EL (cell line): ENCODE measurements around the gene LSMEM2.

Source experiments
- DNase-seq: peaks from one replicate; pipeline ENCODE4 v3.0.0-alpha.2; 2016

LSMEM2 gene

DNA sequence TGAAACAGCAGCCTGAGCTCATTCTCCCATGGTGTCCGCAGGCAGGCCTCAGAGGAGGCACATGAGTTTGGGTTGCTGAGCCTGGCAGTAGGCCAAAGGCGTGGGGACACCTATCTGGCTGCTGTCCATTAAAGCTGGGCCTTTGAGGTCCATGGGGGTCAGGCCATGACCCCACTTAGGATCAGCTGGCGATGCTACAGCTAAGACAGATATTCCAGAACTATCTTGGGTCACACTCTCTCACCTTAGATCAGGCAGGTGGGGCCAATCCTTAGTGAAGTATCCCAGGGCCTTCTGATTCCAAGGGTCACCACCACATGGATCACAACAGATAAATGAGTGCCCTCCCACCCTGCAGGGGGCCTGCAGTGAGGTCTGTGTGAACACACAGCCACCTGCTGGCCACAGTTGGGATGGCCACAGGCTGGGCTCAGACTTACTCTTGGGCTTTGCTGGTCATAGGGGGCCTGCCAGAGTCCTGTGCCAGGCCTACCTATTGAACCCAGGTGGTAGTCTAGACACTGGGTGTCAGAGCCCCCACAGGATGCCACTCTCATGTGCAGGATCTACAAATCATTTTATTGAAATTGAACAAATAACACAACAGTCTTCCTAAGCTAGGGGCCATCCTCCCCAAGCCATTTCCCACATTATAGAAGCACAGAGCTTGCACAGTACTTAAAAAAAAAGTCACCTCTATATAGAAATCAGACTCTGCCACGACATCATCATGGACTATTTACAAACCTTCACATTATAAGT lies 45.6 kb downstream of the LSMEM2 start:
- DNase-seq = peak; percentile 66

GRCh38 chr3:50325113-50325480 lies 46.2 kb downstream of the LSMEM2 start:
- no peak for DNase-seq

- DNase-seq = no peak
Measured at GRCh38 chr3:50325497-50326181, 46.8 kb downstream of the LSMEM2 start.

DNA sequence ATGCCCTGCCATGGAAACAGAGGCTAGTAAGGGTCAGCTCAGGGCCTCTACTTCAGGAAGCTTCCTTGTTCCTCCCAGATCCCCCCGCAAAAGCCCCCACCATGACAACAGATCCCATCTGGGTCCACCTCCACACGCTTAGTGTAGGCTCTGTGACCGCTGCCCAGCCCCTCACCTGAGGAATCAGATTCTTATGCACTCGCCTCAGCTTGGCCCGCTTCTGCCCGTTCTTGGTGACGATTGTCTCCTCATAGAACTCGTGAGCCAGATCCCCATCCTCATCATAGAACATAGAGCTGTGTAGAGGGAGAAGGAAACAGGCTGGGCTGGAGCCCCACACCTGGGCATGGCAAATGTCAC lies 47.3 kb downstream of the LSMEM2 start:
- DNase-seq = no peak

GRCh38 chr3:50327129-50327528 lies 48.2 kb downstream of the LSMEM2 start:
- DNase-seq = no peak

DNA sequence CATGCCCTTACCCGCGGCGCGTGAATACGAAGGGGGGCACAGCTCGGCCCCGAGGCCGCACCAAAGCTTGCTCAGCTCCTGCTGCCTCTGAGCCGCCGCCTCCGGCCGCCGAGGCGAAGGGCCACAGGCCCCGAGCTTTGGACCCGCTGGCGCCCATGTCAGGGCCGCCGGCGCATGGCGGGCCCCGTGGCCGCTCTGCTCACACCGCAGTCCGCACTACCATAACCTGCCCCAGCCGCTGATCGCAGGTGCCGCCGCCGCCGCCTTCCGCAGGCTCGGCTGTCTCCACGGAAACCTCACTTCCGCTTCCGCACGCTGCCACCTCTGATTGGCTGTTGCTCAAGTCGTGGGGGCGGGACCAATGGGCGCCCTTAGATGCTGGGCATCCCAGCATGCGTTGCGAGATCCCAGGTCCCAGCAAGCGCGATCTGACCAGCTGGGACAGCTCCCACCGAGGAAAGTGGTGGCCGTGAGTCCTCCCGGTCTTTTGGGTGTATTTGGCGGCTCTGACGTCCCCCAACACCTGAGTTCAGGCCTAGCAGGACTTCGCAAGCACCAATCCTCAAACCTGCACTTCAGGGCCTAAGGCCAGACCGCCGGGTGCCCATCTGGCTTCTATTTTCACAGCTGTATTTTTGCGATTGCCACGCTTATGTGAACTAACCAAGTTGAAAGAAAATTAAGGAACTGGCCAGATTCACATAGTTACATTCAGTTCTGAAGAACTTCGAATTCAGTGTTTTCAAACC lies 49.2 kb downstream of the LSMEM2 start, which contains the start of gene TUSC2:
Gene TUSC2, minus strand, starts transcription at position 281 of the 749 bp plus-strand sequence. Its CDS starts 124 bp downstream, at position 157.
- peak; percentile 97 for DNase-seq

- no peak for DNase-seq
Measured at GRCh38 chr3:50330330-50330729, 51.4 kb downstream of the LSMEM2 start.

DNA sequence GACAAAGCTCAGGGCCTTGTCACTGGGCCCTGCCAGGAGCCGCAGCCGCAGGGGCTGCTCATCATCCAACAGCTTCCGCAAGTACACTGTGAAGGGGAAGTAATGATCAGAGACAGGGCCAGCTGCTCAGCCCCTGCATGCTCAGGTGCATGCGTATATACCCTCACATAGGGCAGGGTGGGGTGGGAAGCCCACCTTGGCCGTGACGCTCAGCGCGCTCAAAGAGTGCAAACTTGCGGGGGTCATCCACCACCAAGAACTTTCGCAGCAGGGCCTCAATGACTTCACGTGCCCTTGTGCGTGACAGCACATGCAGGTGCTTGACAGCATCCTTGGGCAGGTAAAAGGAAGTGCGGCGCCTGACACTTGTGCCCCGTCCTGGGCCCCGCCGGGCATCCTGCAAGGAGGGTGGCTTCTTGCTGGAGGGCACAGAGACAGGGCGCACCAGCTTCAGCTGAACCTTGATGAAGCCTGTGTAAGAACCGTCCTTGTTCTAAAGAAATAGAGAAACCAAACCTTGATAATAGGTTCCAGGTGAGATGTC lies 52.5 kb downstream of the LSMEM2 start:
- no peak for DNase-seq

DNA sequence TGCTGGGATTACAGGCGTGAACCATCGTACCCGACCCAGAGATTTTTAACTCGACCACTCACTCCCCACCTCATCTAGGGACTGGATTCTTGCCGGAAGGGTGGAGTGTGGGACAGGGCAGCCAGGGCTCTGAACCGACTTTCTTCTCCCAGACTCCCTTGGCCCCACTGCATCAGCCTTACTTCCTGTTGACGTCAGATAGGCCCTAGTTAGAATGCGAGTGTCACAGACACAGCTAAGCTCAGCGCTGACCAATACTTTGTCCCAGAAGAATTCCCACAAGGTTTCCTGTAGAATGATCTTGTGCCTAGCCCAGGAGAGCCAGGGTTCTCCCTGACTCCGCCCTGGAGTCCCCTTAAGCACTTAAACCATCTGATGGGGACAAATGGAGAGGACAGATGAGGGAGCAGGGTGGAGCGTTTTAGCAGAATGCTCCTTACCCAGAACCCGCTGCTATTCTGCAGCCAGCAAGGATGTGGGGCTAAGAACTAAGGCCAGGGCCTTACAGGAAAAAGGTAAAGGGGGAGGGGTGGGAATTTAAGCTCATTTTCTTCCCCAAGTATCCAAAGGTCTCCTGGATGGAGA lies 54.9 kb downstream of the LSMEM2 start:
- DNase-seq = peak; percentile 78

- DNase-seq = no peak
Measured at GRCh38 chr3:50334339-50335075, 55.6 kb downstream of the LSMEM2 start.

DNA sequence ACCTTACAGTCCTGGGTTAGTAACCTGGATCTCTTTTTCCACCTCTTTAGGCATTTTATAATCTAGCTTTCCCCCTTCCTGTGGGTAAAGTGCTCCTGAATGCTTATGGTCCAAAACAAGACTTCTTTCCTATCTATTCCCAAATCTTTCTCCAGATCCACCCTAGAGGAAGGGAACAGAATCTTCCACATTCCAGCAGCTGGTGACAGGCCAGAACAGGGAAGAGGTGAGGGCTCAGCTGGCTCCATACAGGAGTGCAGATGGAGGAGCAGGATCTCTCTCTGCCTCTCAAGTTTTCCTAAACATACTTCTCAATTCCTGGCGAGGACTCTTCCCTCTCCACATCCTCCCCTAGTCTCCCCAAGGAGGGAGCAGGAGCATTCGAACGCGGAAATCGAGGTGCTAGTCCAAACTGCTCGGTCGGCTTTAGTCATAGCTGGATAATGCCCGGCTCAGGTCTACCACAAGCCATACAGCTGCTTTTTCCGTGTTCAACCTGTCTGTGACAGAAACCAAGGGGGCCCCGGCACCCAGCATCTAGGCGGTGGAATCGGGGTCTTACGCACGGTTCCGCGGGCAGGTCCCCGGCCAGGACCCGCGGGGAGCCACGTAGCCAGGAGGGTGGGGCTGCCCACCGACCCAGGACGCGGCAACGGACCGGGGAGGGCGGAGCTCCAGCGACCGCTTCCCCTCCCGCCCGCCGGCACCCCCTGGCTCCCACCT lies 57.7 kb downstream of the LSMEM2 start:
- DNase-seq = no peak

GRCh38 chr3:50337175-50337861 lies 58.4 kb downstream of the LSMEM2 start:
- peak; percentile 100 for DNase-seq
